H1 (cell line): Measurements from ENCODE around the gene PPP1R1C. TPM values are rescaled to one million over a fixed set of nuclear protein-coding genes. Genes with fewer than 3 reads are reported as not detected.

Experiments used
- SIN3A ChIP-seq, 2 experiments: IDR thresholded peaks in 1 of 2; conservative IDR thresholded peaks in 1 of 2; 2 replicates each; pipeline ENCODE4 v1.6.1; 2011 to 2012; ENCODE audit warnings: low read length in 2 of 2, improper control_type of control experiment in 1 of 2, low read depth in 1 of 2, mild to moderate bottlenecking in 1 of 2
- polyA plus RNA-seq, 7 experiments: library from polyadenylated mRNA; depleted of rRNA in 3 of 7; stranded (reverse) in 5 of 7; unstranded in 2 of 7; fragments of >200 nt in 5 of 7; fragments of 200-250 nt in 2 of 7; gene quantifications; 1 replicate in 5 of 7; 2 replicates in 1 of 7; 4 replicates in 1 of 7; pipeline versions ENCODE4 v1.2.1 to v1.2.3, GENCODE V29; 2011 to 2013; ENCODE audit warnings: missing spikeins in 2 of 7, mixed read lengths in 2 of 7
- total RNA-seq: library from RNA; stranded (reverse); fragmentation: NEBNext Ultra II Directional; extraction: Animal tissue kit (Norgen Biotek cat#: 25700); gene quantifications from 2 replicates; pipeline ENCODE4 v1.2.1, GENCODE V29; 2021

PPP1R1C gene
- total and polyA plus RNA-seq, 2 of the 8 experiments (the other 6 are each of a cell fraction or from before 2014, with no cell fraction given): 1.3 to 5.3 TPM

DNA sequence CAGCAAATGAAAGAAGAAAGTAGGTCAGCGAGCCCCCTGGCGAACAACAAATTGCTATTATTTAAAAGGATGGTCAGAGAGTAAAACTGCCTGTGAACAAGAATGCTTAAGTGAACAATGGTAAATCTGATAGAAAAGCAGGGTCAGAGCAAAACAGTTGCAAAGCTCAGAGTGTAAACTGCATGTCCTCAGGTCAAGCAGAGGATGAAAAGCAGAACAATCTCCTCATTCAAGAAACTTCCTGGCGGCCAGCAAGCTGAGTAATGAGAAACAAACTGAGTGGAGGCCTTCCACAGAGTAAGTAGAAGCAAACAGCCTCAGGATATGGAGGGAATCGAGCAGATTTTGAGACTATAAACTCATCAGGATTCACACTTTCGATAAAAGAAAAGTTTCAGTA lies 117.9 kb downstream of the PPP1R1C start (continued):
- TF ChIP-seq SIN3A (conservative IDR thresholded peaks at IDR 0.05 in 1 of 2, IDR thresholded peaks at IDR 0.05 in 1 of 2; ENCODE audit: low read depth in 1 of 2, low read length in 2 of 2): no peak
